Right renal cortex interstitium (tissue), 3 donors: ENCODE results near the gene ANKS6. TPM values are rescaled to one million over a fixed set of nuclear protein-coding genes. Genes with fewer than 3 reads are reported as not detected.

Source experiments
- polyA plus RNA-seq, 3 donors: library from polyadenylated mRNA; unstranded; fragments of 120-200 nt; gene quantifications; one replicate each; pipeline ENCODE4 v1.2.1, GENCODE V29; 2013; ENCODE audit not compliant: insufficient read length in 3 of 3

ANKS6 gene
- polyA plus RNA-seq, 3 donors = 21.0 to 22.4 (median 21.9) TPM

Other genes starting within 250 kb of the ANKS6 start
- gene GABBR2, start 87.6 kb downstream of the ANKS6 start, polyA plus RNA-seq = 1 to 10 TPM; 3.6 to 6.0 (median 3.8) TPM
- gene GALNT12, start 11.1 kb upstream of the ANKS6 start, polyA plus RNA-seq = 1 to 10 TPM; 6.4 to 8.8 (median 8.6) TPM
- 10 to 100 TPM; 25.8 to 33.0 (median 29.8) TPM for gene COL15A1, start 147.4 kb upstream of the ANKS6 start, polyA plus RNA-seq